Natural killer cell treated with Interleukin-12 subunit alpha and Interleukin-12 subunit beta and Interleukin-15 and Interleukin-18, amount 100 ng/mL, for 72 hours (primary cell): ENCODE data around the gene ANKRD17. TPM values are rescaled to one million over a fixed set of nuclear protein-coding genes. Genes with fewer than 3 reads are reported as not detected.

Source experiments
- total RNA-seq, 2 donors: library from RNA; stranded (reverse); gene quantifications; one replicate each; pipeline ENCODE4 v1.2.3, GENCODE V29; 2022

The ANKRD17 gene
- total RNA-seq, 2 donors from 2014 or later, result 63.5 to 88.6 TPM

Other genes with a start within 250 kb of the ANKRD17 start
- 10 to 100 TPM; 12.7 to 16.6 TPM for gene COX18, start 189.1 kb downstream of the ANKRD17 start, total RNA-seq
- not detected for gene ALB, start 145.5 kb upstream of the ANKRD17 start, total RNA-seq
- gene AFP, start 177.4 kb upstream of the ANKRD17 start, total RNA-seq, result not detected
- gene AFM, start 222.9 kb upstream of the ANKRD17 start, total RNA-seq, result not detected